BJ (cell line): ENCODE measurements around the gene RDH5. TPM values are rescaled to one million over a fixed set of nuclear protein-coding genes. Genes with fewer than 3 reads are reported as not detected.

Source experiments
- CTCF ChIA-PET: fragments of 350-600 bp; formaldehyde crosslinking; extraction: SDS; loops from one replicate; lab custom pipeline; 2021; ENCODE audit warnings: antibody characterized with exemption, inconsistent platforms; lab: Yijun Ruan, JAX
- POLR2A ChIA-PET: fragments of 300-600 bp; sonication (Branson Sonifier 250); formaldehyde crosslinking; extraction: SDS; loops from one replicate; lab custom pipeline; 2021; ENCODE audit warnings: antibody characterized with exemption; lab: Charles Lee
- DNase-seq: peaks from one replicate; pipeline ENCODE4 v3.0.0-alpha.2; 2011; ENCODE audit warnings: low read depth
- H3K27me3 ChIP-seq: 2 replicates; pipeline ENCODE4 v1.6.0; 2011; ENCODE audit warnings: low read length; ENCODE audit not compliant: control insufficient read depth, insufficient read depth
- H3K36me3 ChIP-seq: 2 replicates; pipeline ENCODE4 v1.5.1; 2011; ENCODE audit warnings: low read length; ENCODE audit not compliant: control insufficient read depth, insufficient read depth
- H3K4me3 ChIP-seq: 2 replicates; pipeline ENCODE4 v1.5.1; 2011; ENCODE audit warnings: low read depth, mild to moderate bottlenecking, control low read depth, low read length
- polyA plus RNA-seq: library from polyadenylated mRNA; depleted of rRNA; stranded (reverse); fragments of >200 nt; gene quantifications from 2 replicates; pipeline ENCODE4 v1.2.3, GENCODE V29; 2011
- TF ChIP-seq, protein P1 (sequence below): IDR thresholded peaks from 2 replicates; pipeline ENCODE4 v1.5.1; 2011; ENCODE audit warnings: low read depth, mild to moderate bottlenecking, control low read depth, inconsistent platforms, low read length, moderate library complexity; ENCODE audit not compliant: insufficient read depth

RDH5 gene
- polyA plus RNA-seq, 1 experiment: 6.2 TPM

DNA sequence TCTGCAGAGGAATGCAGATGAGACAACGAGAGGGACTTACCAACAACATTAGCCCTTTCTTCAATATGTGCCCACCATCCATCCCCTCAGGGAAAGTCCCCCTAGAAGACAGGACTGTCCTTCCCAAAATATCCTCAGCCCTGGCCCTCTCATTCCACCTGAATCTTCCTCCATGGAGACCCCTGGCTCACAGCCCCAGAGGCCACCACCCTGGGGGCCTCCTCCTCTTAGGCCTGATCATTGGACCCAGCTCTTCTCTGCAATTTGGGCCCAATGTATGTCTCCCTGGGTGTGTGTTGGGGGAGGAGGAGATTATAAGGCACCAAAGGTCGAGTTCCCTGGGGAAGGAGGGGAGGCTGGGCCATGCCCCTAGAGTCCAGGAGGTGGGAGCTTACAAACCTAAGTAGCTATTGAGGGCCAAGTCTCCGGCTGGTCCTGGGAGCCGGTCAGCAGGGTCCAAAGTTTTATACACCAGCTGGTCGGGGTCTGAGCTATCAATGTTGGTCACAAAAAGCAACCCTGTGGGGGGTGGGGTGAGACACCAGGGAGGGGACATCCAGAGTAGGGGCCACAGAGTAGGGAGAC is 20.6 kb upstream of the RDH5 start:
- Histone ChIP-seq H3K27me3 (no peaks in the 10 kb centered on the region), H3K36me3 (no peaks in the 10 kb centered on the region), H3K4me3 (no peak overlapping the region)
- DNase-seq: no peak
- CTCF ChIA-PET: interaction anchor here (0.6 to 1.9 kb wide), 3 partner anchors 12 to 53 kb away, joined by 3 to 5 read pairs (median 5); no protein-coding TSS in a partner anchor
- TF ChIP-seq, protein P1, sequence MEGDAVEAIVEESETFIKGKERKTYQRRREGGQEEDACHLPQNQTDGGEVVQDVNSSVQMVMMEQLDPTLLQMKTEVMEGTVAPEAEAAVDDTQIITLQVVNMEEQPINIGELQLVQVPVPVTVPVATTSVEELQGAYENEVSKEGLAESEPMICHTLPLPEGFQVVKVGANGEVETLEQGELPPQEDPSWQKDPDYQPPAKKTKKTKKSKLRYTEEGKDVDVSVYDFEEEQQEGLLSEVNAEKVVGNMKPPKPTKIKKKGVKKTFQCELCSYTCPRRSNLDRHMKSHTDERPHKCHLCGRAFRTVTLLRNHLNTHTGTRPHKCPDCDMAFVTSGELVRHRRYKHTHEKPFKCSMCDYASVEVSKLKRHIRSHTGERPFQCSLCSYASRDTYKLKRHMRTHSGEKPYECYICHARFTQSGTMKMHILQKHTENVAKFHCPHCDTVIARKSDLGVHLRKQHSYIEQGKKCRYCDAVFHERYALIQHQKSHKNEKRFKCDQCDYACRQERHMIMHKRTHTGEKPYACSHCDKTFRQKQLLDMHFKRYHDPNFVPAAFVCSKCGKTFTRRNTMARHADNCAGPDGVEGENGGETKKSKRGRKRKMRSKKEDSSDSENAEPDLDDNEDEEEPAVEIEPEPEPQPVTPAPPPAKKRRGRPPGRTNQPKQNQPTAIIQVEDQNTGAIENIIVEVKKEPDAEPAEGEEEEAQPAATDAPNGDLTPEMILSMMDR: no peak
- POLR2A ChIA-PET: no interaction called here

DNA sequence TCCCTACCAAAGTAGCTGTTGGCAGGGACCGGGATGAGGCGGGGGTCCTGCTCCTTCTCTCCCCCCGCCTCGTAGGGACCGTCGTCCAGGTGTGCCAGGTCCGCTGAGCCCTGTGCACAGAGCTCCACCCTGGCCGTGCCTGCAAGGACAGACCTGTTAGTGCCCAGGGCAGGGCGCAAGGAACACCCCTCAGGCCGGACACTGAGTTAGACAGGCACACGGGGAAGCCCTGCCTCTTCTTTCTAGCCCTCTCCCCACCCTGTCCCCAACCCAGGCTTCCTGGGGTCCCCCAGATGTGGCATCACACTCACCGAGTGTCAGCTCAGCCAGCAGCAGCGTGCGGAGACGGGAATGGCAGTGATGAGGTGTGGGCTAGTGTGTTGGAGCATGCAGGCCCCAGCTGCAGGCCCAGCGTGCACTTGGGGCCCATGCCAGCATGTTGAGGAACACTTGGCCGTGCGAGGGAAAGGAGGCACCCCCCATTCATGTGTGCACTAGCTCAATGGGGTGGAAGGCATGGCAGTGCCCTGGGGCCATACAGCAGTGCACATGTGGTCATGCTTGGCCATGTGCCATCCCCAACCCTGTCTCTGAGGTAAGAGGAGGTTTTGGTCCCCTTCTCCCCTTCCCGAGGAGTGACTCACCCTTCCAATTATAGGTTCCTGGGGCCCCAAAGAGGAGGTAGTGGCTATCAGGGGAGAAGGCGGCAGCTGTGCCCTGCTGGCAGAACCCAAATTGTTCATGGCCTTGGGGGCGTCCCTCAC is 19.8 kb upstream of the RDH5 start:
- ChIA-PET CTCF (interaction anchor here (0.7 to 1.9 kb wide), 3 partner anchors 11 to 44 kb away, joined by 3 to 5 read pairs (median 3); no protein-coding TSS in a partner anchor), POLR2A (no interaction called here)
- Histone ChIP-seq H3K4me3 (no peak overlapping the region), H3K27me3 (no peaks in the 10 kb centered on the region), H3K36me3 (no peaks in the 10 kb centered on the region)
- no peak for DNase-seq
- TF ChIP-seq, protein P1: no peak

DNA sequence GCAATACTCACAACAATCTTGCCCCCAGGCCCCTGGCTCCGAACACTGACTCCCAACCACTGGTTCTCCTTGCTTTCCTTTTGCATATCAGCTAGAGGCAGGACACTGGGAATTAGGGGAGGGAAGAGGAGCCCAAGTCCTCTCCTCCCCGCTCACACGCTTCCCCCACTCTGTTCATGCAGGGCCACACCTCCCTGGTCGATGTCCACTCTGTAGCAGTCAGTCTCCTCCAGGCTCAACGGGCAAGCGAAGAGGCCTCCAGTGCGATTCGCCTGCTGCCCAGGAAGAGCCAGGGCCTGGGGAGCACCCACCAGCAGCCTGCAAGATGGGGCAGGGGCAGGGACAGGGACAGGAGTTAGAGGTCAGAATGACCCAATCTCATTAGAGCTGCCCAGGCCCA is 17.3 kb upstream of the RDH5 start:
- ChIA-PET CTCF (interaction anchor here (1.0 kb wide), 1 partner anchor 8 kb away, joined by 4 read pairs; no protein-coding TSS in a partner anchor), POLR2A (no interaction called here)
- Histone ChIP-seq H3K27me3 (no peaks in the 10 kb centered on the region), H3K4me3 (no peak overlapping the region), H3K36me3 (no peaks in the 10 kb centered on the region)
- TF ChIP-seq, protein P1: no peak
- DNase-seq: no peak

DNA sequence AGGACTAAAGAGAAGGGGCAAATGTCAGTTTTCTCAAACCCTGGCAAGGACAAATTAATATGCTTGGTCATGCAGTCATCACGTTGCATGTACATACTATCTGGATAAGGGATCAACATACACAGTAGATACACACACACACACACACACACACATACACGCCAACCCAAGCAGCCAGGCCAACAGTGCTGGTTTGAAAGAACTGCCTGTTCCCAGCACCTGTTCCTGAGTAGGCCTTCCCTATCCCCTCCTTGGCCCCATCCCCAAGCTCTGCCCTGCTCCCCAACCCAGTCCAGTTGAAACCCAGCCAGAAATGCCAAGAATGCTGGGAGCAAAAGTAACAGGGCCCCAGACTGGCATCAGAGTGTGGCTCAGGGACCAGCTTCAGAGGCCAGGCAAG is 16.9 kb upstream of the RDH5 start:
- DNase-seq: no peak
- Histone ChIP-seq H3K27me3 (no peaks in the 10 kb centered on the region), H3K4me3 (no peak overlapping the region), H3K36me3 (no peaks in the 10 kb centered on the region)
- ChIA-PET POLR2A (no interaction called here), CTCF (interaction anchor here (1.0 kb wide), 2 partner anchors 9 to 22 kb away, joined by 4 to 5 read pairs; a partner anchor contains a TSS)
- TF ChIP-seq, protein P1: no peak

DNA sequence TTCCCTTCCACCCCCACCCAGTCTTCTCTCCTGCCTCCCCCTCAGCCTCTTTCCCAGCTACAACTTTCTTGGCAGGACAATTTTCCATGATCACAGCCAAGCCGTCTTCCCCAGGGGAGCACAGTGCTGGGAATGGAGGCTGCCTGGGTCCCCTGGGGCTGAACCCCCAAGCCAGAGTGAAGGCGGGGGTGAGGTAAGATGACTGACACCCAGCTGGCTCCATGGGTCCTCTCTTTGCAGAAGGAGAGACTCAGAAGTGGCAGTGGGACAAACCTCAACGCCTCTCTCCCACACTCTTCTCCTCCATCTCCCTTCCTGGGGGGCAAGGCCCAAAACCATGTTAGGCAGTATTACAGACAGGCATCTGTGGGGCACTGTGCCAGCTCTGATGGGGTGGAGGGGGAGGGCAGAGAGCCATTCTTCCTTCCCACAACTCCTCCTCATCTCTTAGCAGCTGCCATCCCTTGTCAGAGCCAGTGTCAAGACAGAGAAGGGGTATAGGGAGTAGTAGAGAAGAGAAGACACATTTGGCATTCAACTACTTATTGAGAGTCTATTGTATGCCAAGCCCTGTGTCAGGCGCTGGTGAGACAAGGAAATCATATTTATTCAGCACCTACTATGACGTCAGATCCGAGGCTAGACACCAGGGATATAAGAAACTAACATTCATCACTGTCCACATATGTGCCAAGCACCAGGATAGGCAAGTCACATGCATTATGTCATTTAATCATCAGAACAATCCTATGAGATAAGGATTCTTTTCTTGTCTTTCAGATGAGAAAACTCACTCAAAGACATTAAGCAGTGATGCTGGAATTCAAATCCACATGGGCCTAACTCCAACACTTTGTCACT is 16.1 kb upstream of the RDH5 start:
- Histone ChIP-seq H3K27me3 (0 out of 2 replicates have a peak, but pooled peaks cover 2% of the 10 kb centered on the region), H3K4me3 (no peak overlapping the region), H3K36me3 (no peaks in the 10 kb centered on the region)
- TF ChIP-seq, protein P1: no peak
- ChIA-PET POLR2A (no interaction called here), CTCF (interaction anchor here (1.0 kb wide), 2 partner anchors 9 to 23 kb away, joined by 4 to 5 read pairs; a partner anchor contains a TSS)
- no peak for DNase-seq
